Neuronal stem cell (in vitro differentiated cells): ENCODE measurements around the gene RAD51B.

ENCODE experiments used
- DNase-seq: peaks from one replicate; pipeline ENCODE4 v3.0.0-alpha.2; 2013; ENCODE audit warnings: low spot score
- H2AFZ ChIP-seq: one replicate; pipeline ENCODE4 v1.6.1; 2013; ENCODE audit warnings: mild to moderate bottlenecking, low read length, inconsistent platforms
- H2AK5ac ChIP-seq: 2 replicates; pipeline ENCODE4 v1.6.1; 2013; ENCODE audit warnings: low read depth, mild to moderate bottlenecking, inconsistent platforms, low read length, moderate library complexity, mixed read lengths
- H2BK120ac ChIP-seq: 2 replicates; pipeline ENCODE4 v1.6.1; 2013; ENCODE audit warnings: low read depth, mild to moderate bottlenecking, inconsistent platforms, low read length, moderate library complexity, mixed read lengths
- H2BK12ac ChIP-seq: one replicate; pipeline ENCODE4 v1.6.1; 2013; ENCODE audit warnings: low read length, inconsistent platforms
- H2BK15ac ChIP-seq: 2 replicates; pipeline ENCODE4 v1.6.1; 2013; ENCODE audit warnings: mild to moderate bottlenecking, low read length, inconsistent platforms, mixed read lengths
- H2BK5ac ChIP-seq: one replicate; pipeline ENCODE4 v1.6.1; 2013; ENCODE audit warnings: inconsistent platforms, mild to moderate bottlenecking, low read length, moderate library complexity
- H3K14ac ChIP-seq: one replicate; pipeline ENCODE4 v1.6.1; 2013; ENCODE audit warnings: low read length, inconsistent platforms
- H3K18ac ChIP-seq: 2 replicates; pipeline ENCODE4 v1.6.1; 2013; ENCODE audit warnings: low read length, inconsistent platforms
- H3K23ac ChIP-seq: 2 replicates; pipeline ENCODE4 v1.6.1; 2013; ENCODE audit warnings: low read depth, mild to moderate bottlenecking, mixed read lengths, low read length, inconsistent platforms; ENCODE audit not compliant: poor library complexity
- H3K27ac ChIP-seq: replicated peaks from 3 replicates; pipeline ENCODE4 v1.5.1; 2013; ENCODE audit warnings: low read length, inconsistent platforms
- H3K27me3 ChIP-seq, 3 experiments: 2 replicates each; pipeline ENCODE4 v1.6.1; 2013; ENCODE audit warnings: low read length in 3 of 3, mild to moderate bottlenecking in 2 of 3, inconsistent platforms in 1 of 3, low read depth in 1 of 3, mixed read lengths in 1 of 3, moderate library complexity in 1 of 3; ENCODE audit not compliant: control insufficient read depth in 3 of 3, insufficient read depth in 3 of 3
- H3K36me3 ChIP-seq, 2 donors: replicated peaks in 1 of 2; 2 replicates each; pipeline ENCODE4 v1.6.1; 2013; ENCODE audit warnings: low read length in 2 of 2; ENCODE audit not compliant: control insufficient read depth in 2 of 2, insufficient read depth in 2 of 2
- H3K4ac ChIP-seq: 2 replicates; pipeline ENCODE4 v1.6.1; 2013; ENCODE audit warnings: inconsistent platforms, mild to moderate bottlenecking, low read length, moderate library complexity
- H3K4me1 ChIP-seq, 2 donors: 1 replicate in 1 of 2; 2 replicates in 1 of 2; pipeline ENCODE4 v1.6.1; 2013; ENCODE audit warnings: low read length in 2 of 2, low read depth in 1 of 2; ENCODE audit not compliant: control insufficient read depth in 2 of 2, insufficient read depth in 1 of 2
- H3K4me2 ChIP-seq: one replicate; pipeline ENCODE4 v1.6.1; 2013; ENCODE audit warnings: mild to moderate bottlenecking, low read length, inconsistent platforms; ENCODE audit not compliant: insufficient read depth, poor library complexity, severe bottlenecking
- H3K4me3 ChIP-seq, 2 donors: 2 replicates each; pipeline ENCODE4 v1.5.1; 2013; ENCODE audit warnings: low read length in 2 of 2, mild to moderate bottlenecking in 2 of 2, inconsistent platforms in 1 of 2, moderate library complexity in 1 of 2
- H3K79me1 ChIP-seq: one replicate; pipeline ENCODE4 v1.6.1; 2013; ENCODE audit warnings: low read depth, mild to moderate bottlenecking, inconsistent platforms, low read length, moderate library complexity
- H3K9ac ChIP-seq: one replicate; pipeline ENCODE4 v1.6.1; 2013; ENCODE audit warnings: mild to moderate bottlenecking, low read depth, low read length, inconsistent platforms; ENCODE audit not compliant: poor library complexity
- H3K9me3 ChIP-seq, 2 donors: replicated peaks in 1 of 2; 2 replicates each; pipeline versions ENCODE3 to v1.6.1; 2013; ENCODE audit warnings: low read length in 2 of 2, mild to moderate bottlenecking in 2 of 2, inconsistent platforms in 1 of 2, low read depth in 1 of 2, mixed read lengths in 1 of 2, moderate library complexity in 1 of 2; ENCODE audit not compliant: control insufficient read depth in 2 of 2, insufficient read depth in 1 of 2
- H4K8ac ChIP-seq: one replicate; pipeline ENCODE4 v1.6.1; 2013; ENCODE audit warnings: low read depth, mild to moderate bottlenecking, inconsistent platforms, low read length, moderate library complexity
- H4K91ac ChIP-seq: one replicate; pipeline ENCODE4 v1.6.1; 2013; ENCODE audit warnings: low read length, low read depth, mild to moderate bottlenecking, inconsistent platforms; ENCODE audit not compliant: poor library complexity
- WGBS, 2 donors: extraction: QIAGEN DNeasy Blood & Tissue Kit; methylation state at CpG; one replicate each; pipeline ENCODE4 v1.1.7; 2013; ENCODE audit warnings: missing lambda C conversion rate in 2 of 2, mixed read lengths in 1 of 2; ENCODE audit not compliant: insufficient read length in 2 of 2, insufficient replicate concordance in 1 of 2; ENCODE audit errors: extremely low coverage in 2 of 2; 5-methylcytosine and 5-hydroxymethylcytosine counted together

Gene RAD51B

GRCh38 chr14:68297039-68297438, 477.5 kb downstream of the RAD51B start:
- H2BK120ac ChIP-seq = no peak overlapping the region
- no peaks in the 10 kb centered on the region for H3K27me3 ChIP-seq
- no peak overlapping the region for H4K8ac ChIP-seq
- no peak overlapping the region for H3K23ac ChIP-seq
- H3K9me3 ChIP-seq = peaks cover 3 to 15% of the 10 kb centered on the region in 2 donors
- H3K9ac ChIP-seq = no peak overlapping the region
- no peak overlapping the region for H2BK12ac ChIP-seq
- no peak overlapping the region for H3K27ac ChIP-seq
- no peak overlapping the region for H3K18ac ChIP-seq
- no peak overlapping the region for H2AK5ac ChIP-seq
- H3K79me1 ChIP-seq = no peaks in the 10 kb centered on the region
- H4K91ac ChIP-seq = no peak overlapping the region
- no CpG with 5 or more reads among the region's 4 CpGs for WGBS, 2 donors
- no peak overlapping the region for H2BK15ac ChIP-seq
- H2BK5ac ChIP-seq = no peak overlapping the region
- no peaks in the 10 kb centered on the region for H3K36me3 ChIP-seq
- peaks cover 0 to 14% of the 10 kb centered on the region in 2 donors for H3K4me1 ChIP-seq
- DNase-seq = no peak
- H3K4me2 ChIP-seq = no peak overlapping the region
- no peak overlapping the region for H2AFZ ChIP-seq
- H3K4ac ChIP-seq = no peak overlapping the region
- no peak overlapping the region for H3K14ac ChIP-seq
- H3K4me3 ChIP-seq = no peak overlapping the region

GRCh38 chr14:68297876-68298468, 478.4 kb downstream of the RAD51B start:
- Histone ChIP-seq H2BK12ac (no peak overlapping the region), H3K27ac (no peak overlapping the region), H3K9me3 (peaks cover 5 to 18% of the 10 kb centered on the region in 2 donors), H3K4me3 (no peak overlapping the region), H3K36me3 (no peaks in the 10 kb centered on the region), H2AK5ac (no peak overlapping the region), H3K9ac (no peak overlapping the region), H2BK15ac (no peak overlapping the region), H3K27me3 (no peaks in the 10 kb centered on the region), H2BK5ac (no peak overlapping the region), H3K14ac (no peak overlapping the region), H3K4ac (no peak overlapping the region), H2BK120ac (no peak overlapping the region), H3K23ac (no peak overlapping the region), H4K8ac (no peak overlapping the region), H3K4me1 (peaks cover 0 to 14% of the 10 kb centered on the region in 2 donors), H2AFZ (no peak overlapping the region), H3K79me1 (no peaks in the 10 kb centered on the region), H4K91ac (no peak overlapping the region), H3K18ac (no peak overlapping the region), H3K4me2 (no peak overlapping the region)
- no CpG with 5 or more reads among the region's 4 CpGs for WGBS, 2 donors
- DNase-seq = no peak

GRCh38 chr14:68300608-68301007, 481.0 kb downstream of the RAD51B start:
- peaks cover 5 to 18% of the 10 kb centered on the region in 2 donors for H3K9me3 ChIP-seq
- H3K79me1 ChIP-seq = no peaks in the 10 kb centered on the region
- DNase-seq = no peak
- no peak overlapping the region for H2BK5ac ChIP-seq
- no peak overlapping the region for H3K18ac ChIP-seq
- H3K23ac ChIP-seq = no peak overlapping the region
- H3K4me2 ChIP-seq = no peak overlapping the region
- H3K27ac ChIP-seq = no peak overlapping the region
- WGBS, 2 donors = no CpG with 5 or more reads among the region's 4 CpGs
- no peak overlapping the region for H3K9ac ChIP-seq
- H2BK12ac ChIP-seq = no peak overlapping the region
- H2AK5ac ChIP-seq = no peak overlapping the region
- H3K27me3 ChIP-seq = no peaks in the 10 kb centered on the region
- no peak overlapping the region for H2BK15ac ChIP-seq
- H3K4me3 ChIP-seq = no peak overlapping the region
- H3K14ac ChIP-seq = no peak overlapping the region
- no peak overlapping the region for H4K8ac ChIP-seq
- H3K4me1 ChIP-seq = peaks cover 0 to 3% of the 10 kb centered on the region in 2 donors
- no peaks in the 10 kb centered on the region for H3K36me3 ChIP-seq
- no peak overlapping the region for H4K91ac ChIP-seq
- H3K4ac ChIP-seq = no peak overlapping the region
- no peak overlapping the region for H2AFZ ChIP-seq
- H2BK120ac ChIP-seq = no peak overlapping the region

GRCh38 chr14:68301219-68301618, 481.6 kb downstream of the RAD51B start:
- Histone ChIP-seq H4K91ac (no peak overlapping the region), H3K4ac (no peak overlapping the region), H2BK120ac (no peak overlapping the region), H3K27ac (no peak overlapping the region), H2BK5ac (no peak overlapping the region), H3K4me2 (no peak overlapping the region), H3K4me3 (no peak overlapping the region), H3K9me3 (peaks cover 5 to 18% of the 10 kb centered on the region in 2 donors), H2AK5ac (no peak overlapping the region), H2BK12ac (no peak overlapping the region), H2AFZ (no peak overlapping the region), H4K8ac (no peak overlapping the region), H3K4me1 (peaks cover 0 to 2% of the 10 kb centered on the region in 2 donors), H3K23ac (no peak overlapping the region), H3K9ac (no peak overlapping the region), H2BK15ac (no peak overlapping the region), H3K18ac (no peak overlapping the region), H3K14ac (no peak overlapping the region), H3K79me1 (no peaks in the 10 kb centered on the region), H3K36me3 (no peaks in the 10 kb centered on the region), H3K27me3 (no peaks in the 10 kb centered on the region)
- no CpG with 5 or more reads among the region's 1 CpG for WGBS, 2 donors
- no peak for DNase-seq
